Smooth muscle cell of the pulmonary artery (primary cell): ENCODE results near the gene SLC35F2. TPM values are rescaled to one million over a fixed set of nuclear protein-coding genes. Genes with fewer than 3 reads are reported as not detected.

Experiments used
- total RNA-seq: library from RNA; depleted of rRNA; stranded (reverse); fragments of >200 nt; gene quantifications from 2 replicates; pipeline ENCODE4 v1.2.3, GENCODE V29; 2014

Gene SLC35F2
- 5.4 and 12.2 TPM in 2 replicates for total RNA-seq

GRCh38 chr11:107858217-107859070 lies at the start of gene SLC35F2:
TSS of gene SLC35F2 (minus strand) at chr11:107858787. CDS start at chr11:107858767, 20 bp downstream.

Other genes with a start within 250 kb of the SLC35F2 start
- gene SLN, start 146.7 kb downstream of the SLC35F2 start, total RNA-seq, result 1.1 and 1.4 TPM in 2 replicates
- not detected in 2 replicates for gene RAB39A, start 69.7 kb upstream of the SLC35F2 start, total RNA-seq
- 34.0 and 39.1 TPM in 2 replicates for gene CUL5, start 150.1 kb upstream of the SLC35F2 start, total RNA-seq